CD4-positive, alpha-beta T cell (primary cell): Measurements from ENCODE around the gene ARHGEF19. TPM values are rescaled to one million over a fixed set of nuclear protein-coding genes. Genes with fewer than 3 reads are reported as not detected.
"Not testable (repeated sequence)": the region's sequence is repeated elsewhere in the genome, so short reads cannot be mapped to it uniquely, and the experiment has no call there.

Experiments
- ATAC-seq: fragments of 200-7000 bp; cut with Tn5 transposase; one replicate; pipeline ENCODE4 v1.10.0; 2022; ENCODE audit warnings: mild to moderate bottlenecking; ENCODE audit not compliant: poor library complexity
- CTCF ChIA-PET: fragments of 350-600 bp; sonication (Branson Sonifier 250); formaldehyde crosslinking; loops from one replicate; lab custom pipeline; 2021; ENCODE audit warnings: antibody characterized with exemption, inconsistent platforms; lab: Charles Lee
- POLR2A ChIA-PET: fragments of 350-600 bp; sonication (Branson Sonifier 250); formaldehyde crosslinking; loops from one replicate; lab custom pipeline; 2021; ENCODE audit warnings: antibody characterized with exemption, inconsistent platforms; lab: Charles Lee
- DNase-seq, 14 experiments: peaks; one replicate each; pipeline ENCODE4 v3.0.0-alpha.2; 2013 to 2020; ENCODE audit warnings: mixed read lengths in 2 of 14
- H3K27ac ChIP-seq, 2 donors: one replicate each; pipeline versions ENCODE4 v1.5.1 to v1.7.0; 2013; ENCODE audit warnings: low read length in 2 of 2, low read depth in 1 of 2, mild to moderate bottlenecking in 1 of 2
- H3K27me3 ChIP-seq, 2 experiments: 1 replicate in 1 of 2; 2 replicates in 1 of 2; pipeline versions ENCODE4 v1.6.1 to v1.7.0; 2013; ENCODE audit warnings: low read length in 2 of 2, control low read depth in 1 of 2, mild to moderate bottlenecking in 1 of 2, moderate library complexity in 1 of 2; ENCODE audit not compliant: insufficient read depth in 2 of 2, control insufficient read depth in 1 of 2
- H3K36me3 ChIP-seq: one replicate; pipeline ENCODE4 v1.6.1; 2013; ENCODE audit warnings: low read length, control low read depth; ENCODE audit not compliant: insufficient read depth
- H3K4me1 ChIP-seq: one replicate; pipeline ENCODE4 v1.6.1; 2013; ENCODE audit warnings: low read length, control low read depth; ENCODE audit not compliant: insufficient read depth
- H3K4me3 ChIP-seq: one replicate; pipeline ENCODE4 v1.5.1; 2013; ENCODE audit warnings: mild to moderate bottlenecking, low read length, moderate library complexity
- H3K9me3 ChIP-seq, 2 experiments: 1 replicate in 1 of 2; 2 replicates in 1 of 2; pipeline versions ENCODE4 v1.6.1 to v1.7.0; 2013; ENCODE audit warnings: low read length in 2 of 2, mild to moderate bottlenecking in 2 of 2, control low read depth in 1 of 2, moderate library complexity in 1 of 2; ENCODE audit not compliant: control insufficient read depth in 1 of 2, insufficient read depth in 1 of 2
- H3K27ac Mint-ChIP-seq: one replicate; pipeline ENCODE4 v1.8.0; 2020; ENCODE audit warnings: mixed read lengths
- H3K27me3 Mint-ChIP-seq: one replicate; pipeline ENCODE4 v1.8.0; 2021; ENCODE audit warnings: mixed read lengths
- H3K36me3 Mint-ChIP-seq: one replicate; pipeline ENCODE4 v1.8.0; 2021; ENCODE audit warnings: low read depth, mixed read lengths
- H3K4me1 Mint-ChIP-seq: one replicate; pipeline ENCODE4 v1.8.0; 2021; ENCODE audit warnings: low read depth, mixed read lengths
- H3K4me3 Mint-ChIP-seq: one replicate; pipeline ENCODE4 v1.8.0; 2020; ENCODE audit warnings: mild to moderate bottlenecking, mixed read lengths
- H3K9me3 Mint-ChIP-seq: one replicate; pipeline ENCODE4 v1.8.0; 2020; ENCODE audit warnings: mixed read lengths
- intact Hi-C, 2 experiments: fragments of 100-400 bp; cut with DNase I in 1 of 2; cut with micrococcal nuclease in 1 of 2; formaldehyde crosslinking; loops; one replicate each; pipeline versions ENCODE4 v1.15.1 to v1.9.0; 2023 to 2025; cut with DNase I, micrococcal nuclease
- total RNA-seq, 174 experiments: library from RNA in 2 of 174; stranded (reverse) in 2 of 174; gene quantifications; one replicate each; pipeline ENCODE4 v1.2.3 and lab custom pipeline; 2021 to 2026
- TF ChIP-seq, protein P1 (sequence below): fragments of 200-600 bp; IDR thresholded peaks from one replicate; pipeline ENCODE4 v1.8.0; 2022; ENCODE audit warnings: antibody characterized with exemption, mild to moderate bottlenecking

The ARHGEF19 gene
- total RNA-seq, 2 experiments from 2014 or later, result 3.8 to 5.8 TPM

DNA sequence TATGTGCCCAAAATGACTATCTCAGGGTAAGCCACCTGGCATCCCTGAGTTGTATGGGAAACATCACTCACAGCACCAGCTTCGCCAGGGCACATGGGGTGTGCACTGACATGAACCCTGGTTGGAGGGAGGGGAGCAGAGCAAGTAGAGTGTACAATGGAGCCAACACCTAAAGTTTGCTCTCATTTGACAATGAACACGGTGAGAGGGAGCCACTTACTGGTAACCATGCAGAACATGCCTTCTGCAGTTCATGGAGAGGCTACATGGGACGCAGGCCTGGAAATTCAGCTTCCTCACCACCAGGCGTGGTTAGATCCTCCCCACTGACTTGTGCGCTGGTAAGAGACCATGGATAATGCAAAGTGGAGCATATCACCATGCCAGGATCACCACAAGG lies 34.5 kb upstream of the ARHGEF19 start:
- TF ChIP-seq, protein P1, sequence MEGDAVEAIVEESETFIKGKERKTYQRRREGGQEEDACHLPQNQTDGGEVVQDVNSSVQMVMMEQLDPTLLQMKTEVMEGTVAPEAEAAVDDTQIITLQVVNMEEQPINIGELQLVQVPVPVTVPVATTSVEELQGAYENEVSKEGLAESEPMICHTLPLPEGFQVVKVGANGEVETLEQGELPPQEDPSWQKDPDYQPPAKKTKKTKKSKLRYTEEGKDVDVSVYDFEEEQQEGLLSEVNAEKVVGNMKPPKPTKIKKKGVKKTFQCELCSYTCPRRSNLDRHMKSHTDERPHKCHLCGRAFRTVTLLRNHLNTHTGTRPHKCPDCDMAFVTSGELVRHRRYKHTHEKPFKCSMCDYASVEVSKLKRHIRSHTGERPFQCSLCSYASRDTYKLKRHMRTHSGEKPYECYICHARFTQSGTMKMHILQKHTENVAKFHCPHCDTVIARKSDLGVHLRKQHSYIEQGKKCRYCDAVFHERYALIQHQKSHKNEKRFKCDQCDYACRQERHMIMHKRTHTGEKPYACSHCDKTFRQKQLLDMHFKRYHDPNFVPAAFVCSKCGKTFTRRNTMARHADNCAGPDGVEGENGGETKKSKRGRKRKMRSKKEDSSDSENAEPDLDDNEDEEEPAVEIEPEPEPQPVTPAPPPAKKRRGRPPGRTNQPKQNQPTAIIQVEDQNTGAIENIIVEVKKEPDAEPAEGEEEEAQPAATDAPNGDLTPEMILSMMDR, result no peak
- no peaks in the 10 kb centered on the region for H3K9me3 Mint-ChIP-seq
- H3K36me3 Mint-ChIP-seq, result peaks cover 34% of the 10 kb centered on the region
- no peak overlapping the region for H3K4me3 ChIP-seq
- H3K27ac Mint-ChIP-seq, result no peak overlapping the region
- H3K27me3 Mint-ChIP-seq, result no peaks in the 10 kb centered on the region
- H3K9me3 ChIP-seq, result no peaks in the 10 kb centered on the region
- intact Hi-C loops, result no loop called here
- ATAC-seq (no peak), DNase-seq (no peak)
- POLR2A ChIA-PET, result no interaction called here
- CTCF ChIA-PET, result interaction anchor here (2.0 kb wide), 1 partner anchor 168 kb away, joined by 4 read pairs; no protein-coding TSS in a partner anchor
- no peak overlapping the region for H3K27ac ChIP-seq
- H3K36me3 ChIP-seq, result peaks cover 38% of the 10 kb centered on the region
- H3K4me1 ChIP-seq, result peaks cover 11% of the 10 kb centered on the region
- peaks cover 23% of the 10 kb centered on the region for H3K4me1 Mint-ChIP-seq
- no peak overlapping the region for H3K4me3 Mint-ChIP-seq
- H3K27me3 ChIP-seq, result no peaks in the 10 kb centered on the region

DNA sequence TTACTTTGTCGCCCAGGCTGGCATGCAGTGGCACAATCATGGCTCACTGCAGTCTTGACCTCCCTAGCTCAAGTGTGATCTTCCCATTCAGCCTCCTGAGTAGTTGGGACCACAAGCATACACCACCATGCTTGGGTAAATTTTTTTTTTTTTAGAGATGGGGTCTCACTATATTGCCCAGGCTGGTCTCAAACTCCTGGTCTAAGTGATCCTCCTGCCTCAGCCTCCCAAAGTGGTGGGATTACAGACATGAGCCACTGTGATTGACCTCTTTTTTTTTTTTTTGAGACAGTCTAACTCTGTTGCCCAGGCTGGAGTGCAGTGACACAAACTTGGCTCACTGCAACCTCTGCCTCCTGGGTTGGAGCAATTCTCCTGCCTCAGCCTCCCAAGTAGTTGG lies 33.8 kb upstream of the ARHGEF19 start:
- H3K4me3 Mint-ChIP-seq, H3K27me3 Mint-ChIP-seq, H3K27me3 ChIP-seq, H3K9me3 ChIP-seq, CTCF ChIA-PET, H3K27ac ChIP-seq, H3K9me3 Mint-ChIP-seq, ATAC-seq, intact Hi-C loops, H3K27ac Mint-ChIP-seq, DNase-seq, H3K4me3 ChIP-seq: not testable (repeated sequence)
- H3K4me1 ChIP-seq, result peaks cover 11% of the 10 kb centered on the region
- Mint-ChIP-seq H3K36me3 (peaks cover 28% of the 10 kb centered on the region), H3K4me1 (peaks cover 23% of the 10 kb centered on the region)
- POLR2A ChIA-PET, result interaction anchor here (0.6 kb wide), 1 partner anchor 49 kb away, joined by 3 read pairs; no protein-coding TSS in a partner anchor
- peaks cover 32% of the 10 kb centered on the region for H3K36me3 ChIP-seq

DNA sequence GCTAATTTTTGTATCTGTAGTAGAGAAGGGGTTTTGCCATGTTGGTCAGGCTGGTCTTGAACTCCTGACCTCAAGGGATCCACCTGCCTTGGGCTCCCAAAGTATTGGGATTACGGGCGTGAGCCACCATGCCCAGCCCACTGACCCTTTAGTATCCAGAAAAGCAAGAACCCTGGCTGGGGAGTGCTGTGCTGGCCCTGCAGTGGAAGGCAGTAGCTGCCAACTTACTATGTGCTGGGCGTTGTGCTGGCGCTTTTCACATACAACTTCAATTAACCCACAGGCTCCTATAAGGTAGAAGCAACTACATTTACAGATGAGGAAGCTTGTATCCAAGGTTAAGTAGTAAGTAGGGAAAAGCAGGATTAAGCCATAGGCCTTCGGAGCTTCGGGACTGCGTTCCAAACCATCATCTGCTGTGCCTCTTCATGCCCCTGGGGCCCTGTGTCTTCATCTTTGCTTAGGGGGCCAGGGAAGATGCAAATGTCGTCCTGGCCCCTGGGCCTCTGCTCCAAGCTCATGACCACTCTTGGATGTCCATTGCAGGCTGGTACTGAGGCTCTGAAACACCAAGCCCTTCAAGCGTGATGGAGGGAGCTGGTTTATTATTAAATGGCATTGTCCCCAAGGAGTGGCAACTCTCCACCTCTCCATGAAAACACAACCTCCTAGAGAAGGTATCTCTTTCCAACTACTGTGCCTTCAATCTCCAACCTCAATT lies 33.2 kb upstream of the ARHGEF19 start:
- H3K27ac ChIP-seq, result no peak overlapping the region
- ChIA-PET CTCF (interaction anchor here (3.3 kb wide), 1 partner anchor 167 kb away, joined by 16 read pairs; no protein-coding TSS in a partner anchor), POLR2A (interaction anchor here (0.6 kb wide), 1 partner anchor 48 kb away, joined by 3 read pairs; no protein-coding TSS in a partner anchor)
- Mint-ChIP-seq H3K27me3 (no peaks in the 10 kb centered on the region), H3K27ac (no peak overlapping the region), H3K9me3 (no peaks in the 10 kb centered on the region), H3K36me3 (peaks cover 24% of the 10 kb centered on the region), H3K4me1 (peaks cover 23% of the 10 kb centered on the region), H3K4me3 (no peak overlapping the region)
- TF ChIP-seq, protein P1, result no peak
- no peak for DNase-seq
- no peak overlapping the region for H3K4me3 ChIP-seq
- H3K27me3 ChIP-seq, result no peaks in the 10 kb centered on the region
- no peak for ATAC-seq
- intact Hi-C loops, result loop anchor here (2.0 kb wide), 3 partner anchors 39 to 237 kb away; no protein-coding TSS in a partner anchor
- H3K9me3 ChIP-seq, result no peaks in the 10 kb centered on the region
- peaks cover 25% of the 10 kb centered on the region for H3K36me3 ChIP-seq
- H3K4me1 ChIP-seq, result peaks cover 11% of the 10 kb centered on the region
